Limb (tissue), 2 donors: ENCODE data around the gene SEMA6B.
A peak's percentile ranks its signal among the peaks of the same experiment; 100 is the strongest.
"Not testable (repeated sequence)": the region's sequence is repeated elsewhere in the genome, so short reads cannot be mapped to it uniquely, and the experiment has no call there.

ENCODE experiments used
- DNase-seq, 2 donors: peaks; one replicate each; pipeline ENCODE4 v3.0.0-alpha.2; 2016; ENCODE audit errors: extremely low spot score in 2 of 2

Gene SEMA6B

GRCh38 chr19:4547303-4548237, 11.9 kb downstream of the SEMA6B start:
- no peak for DNase-seq

GRCh38 chr19:4543842-4544647, 15.4 kb downstream of the SEMA6B start:
- no peak for DNase-seq

GRCh38 chr19:4542896-4543841, 16.3 kb downstream of the SEMA6B start:
- no peak for DNase-seq

- DNase-seq, result not testable (repeated sequence)
These were observed 17.7 kb downstream of the SEMA6B start for GRCh38 chr19:4541806-4542145.

- DNase-seq, result no peak
These were observed 18.2 kb downstream of the SEMA6B start for GRCh38 chr19:4541114-4541805.

- DNase-seq, result peak in 1 of 2 donors; percentile 17
These were observed 19.5 kb downstream of the SEMA6B start, which contains the start of gene LRG1 for GRCh38 chr19:4539693-4540581. Gene LRG1, minus strand, starts transcription at chr19:4540036. Its CDS starts 23 bp downstream, at chr19:4540013.

- no peak for DNase-seq
These were observed 20.3 kb downstream of the SEMA6B start for GRCh38 chr19:4539169-4539692.

GRCh38 chr19:4538601-4538954, 20.9 kb downstream of the SEMA6B start:
- DNase-seq, result no peak

- DNase-seq, result no peak
These were observed 21.4 kb downstream of the SEMA6B start for GRCh38 chr19:4537953-4538600.

GRCh38 chr19:4536798-4537197, 22.7 kb downstream of the SEMA6B start:
- no peak for DNase-seq

GRCh38 chr19:4534836-4535658, 24.4 kb downstream of the SEMA6B start, which contains the start of gene PLIN5:
Gene PLIN5, minus strand, starts transcription at chr19:4535224. Its CDS starts 1,150 bp downstream, at chr19:4534074.
- peak; percentile 49 to 88 for DNase-seq

- DNase-seq, result no peak
These were observed 25.6 kb downstream of the SEMA6B start for GRCh38 chr19:4533835-4534424.

GRCh38 chr19:4533334-4533733, 26.1 kb downstream of the SEMA6B start:
- DNase-seq, result no peak

GRCh38 chr19:4531562-4532165, 27.8 kb downstream of the SEMA6B start:
- DNase-seq, result no peak

- no peak for DNase-seq
These were observed 29.5 kb downstream of the SEMA6B start for GRCh38 chr19:4529924-4530522.

- DNase-seq, result no peak
These were observed 30.6 kb downstream of the SEMA6B start for GRCh38 chr19:4528843-4529242.

- DNase-seq, result not testable (repeated sequence)
These were observed 32.1 kb downstream of the SEMA6B start for GRCh38 chr19:4527377-4527776.
